ENCODE results near the gene PEAR1.

The PEAR1 gene

DNA sequence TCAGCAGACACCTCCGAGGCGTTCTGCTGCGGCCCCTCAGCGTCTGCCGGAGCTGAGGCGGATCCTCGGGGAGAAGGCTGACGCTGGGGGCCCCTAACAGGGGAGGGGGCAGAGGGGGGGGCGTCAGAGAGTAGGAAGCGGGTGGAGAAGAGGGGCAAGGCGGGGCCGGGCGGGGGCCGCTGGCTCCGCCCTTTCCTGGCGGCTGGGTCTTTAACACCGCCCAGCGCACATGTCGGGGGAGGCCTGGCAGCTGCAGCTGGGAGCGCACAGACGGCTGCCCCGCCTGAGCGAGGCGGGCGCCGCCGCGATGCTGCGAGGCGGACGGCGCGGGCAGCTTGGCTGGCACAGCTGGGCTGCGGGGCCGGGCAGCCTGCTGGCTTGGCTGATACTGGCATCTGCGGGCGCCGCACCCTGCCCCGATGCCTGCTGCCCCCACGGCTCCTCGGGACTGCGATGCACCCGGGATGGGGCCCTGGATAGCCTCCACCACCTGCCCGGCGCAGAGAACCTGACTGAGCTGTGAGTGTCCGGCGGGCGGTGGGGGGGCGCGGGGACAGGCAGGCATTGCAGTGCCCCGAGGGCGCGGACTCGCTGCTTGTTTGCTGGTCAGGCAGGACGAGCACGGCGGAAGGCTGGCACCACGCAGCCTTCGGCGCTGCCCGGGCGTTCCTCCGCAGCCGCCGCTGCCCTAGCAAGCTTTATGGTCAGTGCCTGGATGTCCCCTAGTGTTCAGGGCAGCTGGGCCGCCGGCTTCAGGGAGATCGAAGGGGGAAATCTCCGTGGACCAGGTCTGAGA lies 32.7 kb upstream of the PEAR1 start, which contains the start of gene NTRK1:
TSS of gene NTRK1 (plus strand) at position 238 of the 796 bp plus-strand sequence. CDS start at position 308, 70 bp downstream.
- DNase-seq = peak; percentile 34

DNA sequence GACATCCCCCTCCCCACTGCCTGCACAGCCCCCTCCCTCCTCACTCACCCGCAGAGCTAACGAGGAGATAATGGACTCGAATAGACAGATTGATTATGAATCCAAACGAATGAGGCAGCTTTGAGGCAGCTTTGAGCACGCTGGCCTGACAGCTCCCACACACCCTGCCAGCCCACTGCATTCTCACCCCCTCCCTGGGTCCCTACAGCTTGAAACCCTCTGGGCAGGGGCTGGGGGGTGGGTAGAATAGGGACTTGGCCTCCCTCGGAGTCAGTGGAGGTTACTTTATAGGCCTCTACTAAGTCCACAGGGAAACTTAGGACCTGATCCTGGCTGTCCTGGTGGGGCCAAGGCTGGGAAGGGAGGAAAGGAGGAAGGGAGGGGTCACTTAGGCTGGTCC lies 30.9 kb upstream of the PEAR1 start:
- no peak for DNase-seq

DNA sequence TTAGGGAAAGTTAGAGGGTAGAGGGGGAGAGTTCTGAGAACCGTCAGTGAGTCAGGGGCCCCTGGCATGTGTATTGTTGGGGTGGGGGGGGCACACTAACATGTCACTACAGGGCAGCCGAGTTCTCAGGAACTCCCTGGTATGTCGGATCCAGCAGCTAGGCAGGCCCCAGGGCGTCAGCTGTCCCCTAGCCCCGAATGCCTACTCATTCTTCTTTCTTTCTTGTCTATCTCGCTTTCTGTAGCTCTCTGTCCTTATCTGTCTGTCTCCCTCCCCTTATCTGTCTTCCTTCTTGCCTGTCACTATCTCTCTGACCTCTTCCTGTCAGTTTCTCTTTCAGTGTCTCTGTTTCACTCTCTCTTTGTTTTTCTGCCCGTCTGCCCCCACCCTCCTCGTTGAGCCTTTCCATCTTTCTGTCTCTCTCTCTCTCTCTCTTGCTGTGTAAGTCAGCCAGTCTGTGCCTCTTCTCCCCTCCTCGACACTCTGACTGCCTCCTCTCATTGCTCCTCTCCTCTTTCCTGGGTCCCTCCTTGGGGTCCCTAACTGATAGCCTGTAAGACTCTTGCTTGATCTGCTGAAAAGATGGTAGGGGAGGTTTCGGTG lies 30.4 kb upstream of the PEAR1 start:
- DNase-seq = no peak

DNA sequence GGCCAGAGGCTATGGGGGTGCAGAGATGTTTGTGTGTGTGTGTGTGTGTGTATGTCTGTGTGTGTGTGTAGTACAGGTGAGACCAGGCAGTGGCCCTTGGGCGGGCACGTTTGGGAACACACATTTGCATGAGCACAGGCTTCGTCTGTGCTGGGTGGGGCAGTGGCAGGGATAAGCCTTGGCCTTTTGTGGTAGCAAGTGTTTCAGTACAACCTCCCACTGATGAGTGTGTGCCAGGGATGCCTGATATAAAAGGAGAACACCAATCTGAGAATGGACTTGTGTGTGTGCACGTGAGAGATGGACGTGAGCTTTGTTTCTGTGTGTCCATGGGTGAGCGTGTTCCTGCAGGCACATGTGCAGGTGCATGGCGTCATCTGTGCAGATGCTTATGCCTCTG lies 29.9 kb upstream of the PEAR1 start:
- DNase-seq = no peak

DNA sequence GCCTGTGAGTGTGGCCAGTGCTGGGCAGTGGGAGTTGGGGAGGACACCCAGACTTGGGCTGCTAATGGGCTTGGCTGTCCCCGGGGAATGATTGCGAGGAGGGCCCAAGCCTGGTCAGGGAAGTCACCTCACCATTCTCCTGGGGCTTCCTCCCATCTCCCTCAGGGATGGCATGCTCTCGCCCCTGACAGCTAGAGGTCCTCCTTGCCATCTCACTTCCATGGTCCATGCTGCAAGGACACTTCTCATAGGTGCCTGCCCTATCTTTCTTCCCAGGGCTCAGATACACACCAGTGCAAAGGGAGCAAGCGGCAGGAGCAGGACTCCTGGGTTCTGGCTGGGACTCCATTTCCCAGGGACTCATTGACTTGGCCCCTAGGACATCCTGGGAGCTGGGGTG lies 28.7 kb upstream of the PEAR1 start:
- no peak for DNase-seq

DNA sequence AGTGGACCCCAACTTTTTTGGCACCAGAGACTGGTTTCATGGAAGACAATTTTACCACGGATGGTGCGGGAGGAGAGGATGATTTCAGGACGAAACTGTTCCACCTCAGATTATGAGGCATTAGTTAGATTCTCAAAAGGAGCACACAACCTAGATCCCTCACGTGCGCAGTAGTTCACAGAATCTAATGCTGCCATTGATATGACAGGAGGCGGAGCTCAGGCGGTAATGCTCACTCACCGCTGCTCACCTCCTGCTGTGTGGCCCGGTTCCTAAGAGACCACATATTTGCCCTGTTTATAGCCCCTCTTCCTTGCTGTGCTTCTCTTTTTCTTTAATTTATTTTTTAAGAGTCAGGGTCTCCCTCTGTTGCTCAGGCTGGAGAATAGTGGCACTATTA lies 28.3 kb upstream of the PEAR1 start:
- DNase-seq = peak; percentile 20

DNA sequence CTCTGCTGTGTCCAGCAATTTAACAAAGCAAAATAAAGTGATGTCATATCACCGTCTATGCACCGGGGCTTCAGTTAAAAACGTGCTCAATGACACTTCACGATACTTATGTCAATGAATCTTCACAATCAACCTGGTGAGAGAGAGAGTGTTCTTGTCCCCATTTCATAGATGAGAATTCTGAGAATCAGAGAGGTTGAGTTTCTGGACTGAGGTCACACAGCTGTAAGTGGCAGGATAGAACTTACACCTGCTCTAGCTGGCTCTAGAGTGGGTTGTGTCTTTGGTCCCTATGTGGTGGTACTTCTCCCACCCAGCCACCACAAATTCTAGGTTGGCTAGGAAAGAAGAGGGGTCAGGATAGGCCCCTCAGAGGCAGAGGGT lies 27.7 kb upstream of the PEAR1 start:
- no peak for DNase-seq

DNA sequence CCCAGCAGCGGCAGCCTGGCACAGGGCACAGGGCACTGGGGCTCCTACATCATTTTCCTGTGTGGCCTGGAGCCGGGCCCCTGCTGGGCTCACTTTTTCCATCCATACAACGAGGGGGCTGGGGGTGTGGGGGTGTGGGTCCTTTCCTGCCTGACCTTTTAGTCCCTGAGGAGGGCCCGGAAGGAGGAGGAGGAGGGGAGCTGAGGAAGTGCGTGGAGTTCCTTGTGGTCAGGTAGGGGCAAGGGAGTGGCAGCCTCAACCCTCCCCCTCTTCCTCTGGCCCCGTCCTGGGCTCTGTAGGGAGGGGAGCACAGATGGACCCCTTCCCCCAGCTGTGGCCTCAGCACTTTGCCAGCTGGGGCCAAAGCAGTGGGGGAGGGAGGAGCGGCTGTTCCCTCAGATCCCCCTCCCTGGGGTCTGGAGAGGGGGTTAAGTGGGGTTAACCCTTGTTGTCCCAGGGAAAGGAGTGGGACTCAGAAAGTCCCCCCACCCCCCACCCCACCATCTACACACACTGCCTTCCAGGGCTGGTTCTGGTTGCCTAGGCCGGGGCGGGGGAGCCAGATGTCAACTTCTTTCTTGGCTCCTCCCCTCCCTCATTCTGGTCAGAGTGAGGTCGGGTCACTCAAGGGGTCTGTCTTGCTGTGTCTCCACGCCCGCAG lies 27.1 kb upstream of the PEAR1 start:
- no peak for DNase-seq

DNA sequence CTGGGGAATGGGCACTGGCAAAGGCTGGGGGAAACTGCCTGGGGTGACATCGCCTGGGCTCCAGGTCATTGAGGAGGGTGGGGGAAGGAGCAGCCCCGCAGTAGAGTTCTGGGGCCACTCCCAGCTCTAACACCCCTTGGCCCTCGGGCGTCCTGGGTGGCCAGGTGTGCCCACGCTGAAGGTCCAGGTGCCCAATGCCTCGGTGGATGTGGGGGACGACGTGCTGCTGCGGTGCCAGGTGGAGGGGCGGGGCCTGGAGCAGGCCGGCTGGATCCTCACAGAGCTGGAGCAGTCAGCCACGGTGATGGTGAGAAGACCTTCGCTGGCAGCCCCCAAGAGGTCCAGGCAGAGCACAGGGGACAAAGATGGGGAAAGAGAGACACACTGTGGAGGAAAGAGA lies 25.2 kb upstream of the PEAR1 start:
- no peak for DNase-seq

DNA sequence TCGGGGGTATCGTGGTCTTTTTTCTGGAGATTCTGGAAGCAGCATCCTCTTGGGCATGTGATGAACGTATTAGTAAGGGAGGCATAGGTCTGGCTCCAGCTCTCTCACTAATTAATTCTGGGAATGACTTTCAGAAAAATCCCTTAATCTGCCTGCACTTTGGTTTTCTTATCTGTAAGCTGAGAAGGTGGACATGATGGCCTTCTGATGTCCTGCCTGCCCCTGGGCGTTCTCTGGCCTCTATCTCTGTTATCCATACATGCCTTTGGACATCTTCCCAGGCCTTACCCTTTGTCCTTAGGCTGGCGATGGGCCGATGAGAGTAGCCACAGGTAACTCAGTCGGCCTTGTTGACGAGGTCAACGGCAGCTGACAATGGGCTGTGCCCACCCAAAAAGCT lies 24.1 kb upstream of the PEAR1 start:
- DNase-seq = no peak

DNA sequence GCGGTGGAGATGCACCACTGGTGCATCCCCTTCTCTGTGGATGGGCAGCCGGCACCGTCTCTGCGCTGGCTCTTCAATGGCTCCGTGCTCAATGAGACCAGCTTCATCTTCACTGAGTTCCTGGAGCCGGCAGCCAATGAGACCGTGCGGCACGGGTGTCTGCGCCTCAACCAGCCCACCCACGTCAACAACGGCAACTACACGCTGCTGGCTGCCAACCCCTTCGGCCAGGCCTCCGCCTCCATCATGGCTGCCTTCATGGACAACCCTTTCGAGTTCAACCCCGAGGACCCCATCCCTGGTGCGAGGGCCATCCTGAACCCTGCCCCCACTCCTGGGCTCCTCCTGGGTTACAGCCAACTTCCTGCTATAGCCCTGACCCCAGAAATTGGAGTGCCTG lies 19.9 kb upstream of the PEAR1 start:
- no peak for DNase-seq

DNA sequence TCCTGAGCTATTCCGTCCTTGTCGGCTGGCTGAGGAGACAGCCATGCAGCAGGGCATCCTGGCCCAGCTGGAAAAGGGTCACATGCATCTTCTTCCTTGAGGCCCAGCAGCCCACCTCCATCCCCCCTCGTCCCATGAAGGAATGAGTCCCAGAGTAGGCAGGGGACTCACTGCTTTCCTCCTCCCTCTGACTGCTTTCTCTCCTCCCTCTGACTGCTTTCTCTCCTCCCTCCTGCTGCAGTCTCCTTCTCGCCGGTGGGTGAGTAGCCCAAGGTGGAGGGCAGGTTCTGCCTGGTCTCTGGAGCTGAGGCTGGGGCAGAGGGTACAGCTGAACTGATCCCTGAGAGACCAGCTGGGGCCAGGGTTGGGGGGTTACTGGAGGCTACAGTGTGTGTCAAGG lies 19.4 kb upstream of the PEAR1 start:
- DNase-seq = no peak

DNA sequence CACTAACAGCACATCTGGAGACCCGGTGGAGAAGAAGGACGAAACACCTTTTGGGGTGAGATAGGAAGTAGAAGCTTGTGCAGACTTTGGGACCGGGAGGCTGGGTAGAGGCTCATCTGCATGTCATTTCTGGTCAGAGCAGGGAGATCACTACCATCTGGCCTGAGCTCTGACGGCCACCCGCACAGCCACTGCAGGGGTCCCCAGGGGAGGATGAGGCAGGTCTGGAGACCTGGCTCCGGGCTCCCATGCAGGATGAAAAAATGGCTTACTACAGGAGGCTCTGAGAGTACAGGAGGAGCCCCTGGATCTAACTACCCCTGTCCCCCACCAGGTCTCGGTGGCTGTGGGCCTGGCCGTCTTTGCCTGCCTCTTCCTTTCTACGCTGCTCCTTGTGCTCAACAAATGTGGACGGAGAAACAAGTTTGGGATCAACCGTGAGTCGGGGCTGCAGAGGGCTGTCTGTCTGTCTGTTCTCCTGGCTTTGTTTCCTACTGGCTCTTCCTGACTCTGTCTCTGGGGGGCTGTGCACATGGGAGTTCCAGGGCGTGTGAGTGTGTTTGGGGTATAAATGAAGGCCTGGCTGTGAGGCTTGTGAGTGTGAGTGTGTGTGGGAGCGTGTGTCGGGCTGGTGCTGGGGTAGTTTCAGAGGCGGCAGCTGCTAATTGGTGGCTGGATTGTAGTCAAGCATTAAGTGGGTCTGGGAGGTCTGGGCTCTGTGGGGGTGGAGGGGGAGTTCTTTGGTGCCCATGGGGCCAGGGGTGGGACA lies 18.8 kb upstream of the PEAR1 start:
- DNase-seq = peak; percentile 18

DNA sequence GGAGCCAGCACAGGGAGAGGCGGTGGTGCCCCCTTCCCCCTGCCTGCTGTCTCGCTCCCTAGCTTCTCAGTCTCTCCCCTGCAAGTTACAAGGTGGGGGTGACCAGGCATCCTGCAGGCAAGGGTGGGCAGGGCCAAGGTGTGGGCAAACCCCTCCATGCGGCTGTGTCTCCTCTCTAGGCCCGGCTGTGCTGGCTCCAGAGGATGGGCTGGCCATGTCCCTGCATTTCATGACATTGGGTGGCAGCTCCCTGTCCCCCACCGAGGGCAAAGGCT lies 18.2 kb upstream of the PEAR1 start:
- DNase-seq = no peak

DNA sequence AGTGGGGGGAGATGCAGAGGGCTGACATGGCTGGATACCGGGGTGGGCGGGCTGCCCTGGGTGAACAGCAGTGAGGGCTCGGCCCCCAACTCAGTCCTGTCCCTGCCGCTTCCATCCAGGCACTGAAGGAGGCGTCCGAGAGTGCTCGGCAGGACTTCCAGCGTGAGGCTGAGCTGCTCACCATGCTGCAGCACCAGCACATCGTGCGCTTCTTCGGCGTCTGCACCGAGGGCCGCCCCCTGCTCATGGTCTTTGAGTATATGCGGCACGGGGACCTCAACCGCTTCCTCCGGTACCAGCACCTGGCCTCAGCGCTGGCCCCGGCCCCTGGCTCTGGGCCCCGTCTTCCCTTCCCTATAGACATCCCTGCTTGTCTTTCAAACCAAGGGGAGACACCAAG lies 17.2 kb upstream of the PEAR1 start:
- DNase-seq = no peak

DNA sequence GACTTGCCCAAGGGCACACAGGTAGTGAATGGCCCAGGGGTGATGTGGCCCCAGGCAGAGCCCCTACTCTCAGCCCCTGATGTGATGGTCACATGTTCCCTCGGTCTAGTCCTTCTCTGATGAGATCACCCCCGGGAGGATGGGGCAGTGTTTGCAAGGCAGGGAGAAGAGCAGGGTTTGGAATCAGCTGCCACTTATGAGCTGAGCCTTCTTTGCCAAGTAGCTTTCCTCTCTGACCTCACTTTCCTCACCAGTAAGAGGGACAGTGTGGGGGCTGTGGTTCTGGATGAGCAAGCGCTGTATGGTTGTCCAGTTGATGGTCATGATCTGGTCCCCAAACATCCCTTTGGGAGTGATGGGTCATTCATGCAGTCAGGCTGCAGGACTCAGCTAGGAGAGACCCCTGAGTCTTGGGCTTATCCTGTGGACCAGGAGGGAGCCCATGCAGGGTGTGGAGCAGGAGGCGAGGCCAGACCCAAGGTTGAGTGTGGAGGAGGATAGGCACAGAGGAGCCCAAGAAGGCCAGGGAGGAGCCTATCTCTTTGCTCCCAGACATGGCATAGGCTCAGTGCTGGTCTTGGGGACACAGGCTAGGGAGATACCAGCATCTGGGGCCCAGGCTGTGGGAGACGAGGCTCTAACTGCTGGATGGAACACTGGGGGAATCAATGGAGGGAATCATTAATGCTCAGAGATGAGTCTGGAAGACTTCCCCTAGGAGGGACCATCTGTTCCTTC lies 15.9 kb upstream of the PEAR1 start:
- DNase-seq = no peak

DNA sequence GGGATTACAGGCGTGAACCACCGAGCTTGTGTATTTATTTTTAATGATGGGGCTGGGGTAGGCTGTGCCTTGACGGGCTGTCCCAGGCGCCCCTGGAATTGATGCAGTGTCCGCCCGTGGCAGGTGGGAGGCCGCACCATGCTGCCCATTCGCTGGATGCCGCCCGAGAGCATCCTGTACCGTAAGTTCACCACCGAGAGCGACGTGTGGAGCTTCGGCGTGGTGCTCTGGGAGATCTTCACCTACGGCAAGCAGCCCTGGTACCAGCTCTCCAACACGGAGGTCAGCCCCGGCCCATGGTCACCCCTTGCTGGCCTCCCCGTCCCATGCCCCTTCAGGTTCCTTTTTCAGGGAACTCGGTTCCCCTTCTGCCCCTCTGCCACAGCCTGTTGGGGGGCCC lies 13.6 kb upstream of the PEAR1 start:
- no peak for DNase-seq

DNA sequence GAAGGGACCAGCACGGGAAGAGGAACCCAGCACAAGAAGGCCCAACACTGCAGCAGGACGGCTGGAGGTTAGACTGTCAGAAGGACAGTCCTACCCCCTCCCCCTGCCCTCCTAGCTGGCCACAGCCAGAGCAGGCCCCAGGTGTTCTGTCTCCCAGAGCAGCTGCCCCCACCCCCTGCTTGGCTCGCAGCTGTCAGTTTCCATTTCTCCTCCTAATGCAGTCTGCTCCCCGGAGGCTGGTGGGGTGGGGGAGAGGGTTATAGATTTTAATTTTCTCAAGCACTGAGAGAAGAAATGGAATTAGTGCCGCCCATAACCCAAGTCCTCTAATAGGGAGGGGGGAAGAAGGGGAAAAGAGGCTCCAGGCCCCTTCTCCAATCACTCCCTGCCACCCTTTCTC lies 13.0 kb upstream of the PEAR1 start:
- DNase-seq = no peak

DNA sequence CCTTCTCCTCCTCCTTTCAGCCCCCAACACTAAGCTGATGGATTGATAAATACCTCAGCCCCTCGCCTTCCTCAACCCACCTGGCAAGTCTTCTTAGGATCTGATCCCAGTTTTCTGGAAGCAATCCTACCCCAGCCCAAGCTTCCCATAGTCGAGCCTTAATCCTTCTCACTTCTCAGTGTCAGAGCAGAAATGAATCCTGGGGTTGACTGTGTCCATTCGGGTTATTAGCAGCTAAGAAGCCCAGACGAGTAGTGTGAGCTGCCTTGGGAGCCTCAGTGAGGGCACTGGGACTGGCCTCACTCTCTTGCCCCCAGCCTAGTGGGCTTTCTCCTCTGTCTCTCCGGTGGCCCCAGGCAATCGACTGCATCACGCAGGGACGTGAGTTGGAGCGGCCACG lies 12.4 kb upstream of the PEAR1 start:
- no peak for DNase-seq

DNA sequence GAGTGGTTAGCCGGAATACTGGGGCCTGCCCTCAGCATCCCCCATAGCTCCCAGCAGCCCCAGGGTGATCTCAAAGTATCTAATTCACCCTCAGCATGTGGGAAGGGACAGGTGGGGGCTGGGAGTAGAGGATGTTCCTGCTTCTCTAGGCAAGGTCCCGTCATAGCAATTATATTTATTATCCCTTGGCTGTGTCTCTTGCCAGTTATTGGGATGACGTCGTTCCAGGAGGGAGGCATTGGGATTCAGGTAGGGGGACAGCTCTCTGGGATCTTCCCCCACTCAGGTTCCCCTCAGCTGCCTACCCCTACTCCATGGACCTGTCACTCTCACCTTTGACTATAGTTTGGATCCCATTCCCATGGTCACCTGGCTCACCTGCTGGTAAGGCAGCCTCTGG lies 11.9 kb upstream of the PEAR1 start:
- no peak for DNase-seq

DNA sequence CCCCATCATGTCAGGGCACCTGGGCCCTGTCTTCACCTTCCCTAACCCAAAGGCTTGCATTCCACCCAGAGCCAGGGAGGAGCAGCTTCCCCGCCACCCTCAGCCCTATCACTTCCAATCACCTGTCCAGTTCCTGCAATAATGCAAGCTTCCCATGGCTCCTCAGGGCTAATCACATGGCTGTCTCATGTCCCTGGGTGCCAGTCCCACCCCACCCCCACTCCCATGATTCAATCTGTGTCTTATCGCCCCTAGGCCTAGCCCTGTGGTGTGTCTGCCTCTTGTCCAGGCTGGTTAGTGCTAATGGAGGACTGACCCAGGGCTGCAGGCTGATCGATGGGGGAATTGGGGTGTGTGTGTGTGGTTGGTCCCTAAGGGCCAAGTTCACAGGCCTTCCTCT lies 11.0 kb upstream of the PEAR1 start:
- DNase-seq = no peak

DNA sequence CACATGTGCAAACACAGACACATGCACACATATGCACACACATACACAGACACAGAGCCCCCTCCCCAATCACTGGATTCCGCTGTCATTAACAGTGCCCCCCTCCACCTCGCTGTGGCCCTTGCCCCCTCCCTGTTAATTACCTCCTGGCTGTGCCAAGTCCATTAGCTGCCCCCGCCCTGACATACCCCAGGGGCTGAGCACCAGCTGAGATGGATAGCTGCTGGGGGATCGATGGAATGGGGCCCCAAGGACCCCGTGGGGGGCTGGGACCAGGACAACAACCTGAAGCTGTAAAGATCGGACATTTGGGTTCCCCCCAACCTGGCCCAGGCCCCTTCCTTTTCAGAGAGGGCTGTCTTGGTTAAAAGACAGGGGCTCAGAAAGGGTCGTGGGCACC lies 9.6 kb upstream of the PEAR1 start:
- DNase-seq = no peak

DNA sequence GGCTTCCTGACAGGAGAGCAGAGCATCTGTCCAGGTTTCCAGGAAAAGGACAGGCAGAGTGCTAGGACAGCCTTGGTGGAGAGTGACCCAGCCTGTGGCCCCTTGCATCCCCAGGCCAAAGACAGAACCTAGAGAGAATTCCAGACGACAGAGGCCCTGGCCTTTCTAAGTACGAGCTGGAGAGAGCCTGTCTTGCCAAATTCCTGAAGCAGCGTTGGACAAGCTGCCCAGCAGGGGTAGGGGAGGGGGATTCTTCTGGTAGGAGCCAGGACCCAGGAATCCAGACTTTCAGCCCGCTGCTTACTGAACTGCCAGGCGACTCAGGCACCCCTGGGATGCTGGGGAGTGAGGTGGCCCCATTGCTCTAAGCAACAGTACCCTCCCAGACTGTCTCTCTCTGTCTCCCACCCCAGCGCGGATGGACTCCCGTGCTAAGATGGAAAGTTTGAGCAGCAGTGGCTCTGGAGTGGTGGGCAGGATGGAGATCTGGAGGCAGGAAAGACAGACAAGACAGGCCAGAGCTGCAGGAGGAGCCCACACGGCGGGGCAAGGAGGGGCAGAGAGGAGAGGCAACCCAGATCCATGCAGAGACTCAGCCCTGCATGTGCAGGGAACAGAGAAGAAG lies 8.8 kb upstream of the PEAR1 start:
- DNase-seq = no peak
